Type B pancreatic cell (in vitro differentiated cells): Measurements from ENCODE around the gene NTM. TPM values are rescaled to one million over a fixed set of nuclear protein-coding genes. Genes with fewer than 3 reads are reported as not detected.

Source experiments
- DNase-seq: peaks from one replicate; pipeline ENCODE4 v3.0.0; 2021; ENCODE audit warnings: mixed read lengths; ENCODE audit not compliant: unreplicated experiment; ENCODE audit errors: extremely low spot score
- H3K27ac Mint-ChIP-seq: 2 replicates; pipeline ENCODE4 v1.8.0; 2021; ENCODE audit warnings: mild to moderate bottlenecking, mixed read lengths
- H3K27me3 Mint-ChIP-seq: 2 replicates; pipeline ENCODE4 v1.8.0; 2021; ENCODE audit warnings: mixed read lengths
- H3K36me3 Mint-ChIP-seq: 2 replicates; pipeline ENCODE4 v1.8.0; 2021; ENCODE audit warnings: mixed read lengths
- H3K4me1 Mint-ChIP-seq: one replicate; pipeline ENCODE4 v1.8.0; 2021; ENCODE audit warnings: mixed read lengths; ENCODE audit not compliant: unreplicated experiment
- H3K4me3 Mint-ChIP-seq: 2 replicates; pipeline ENCODE4 v1.8.0; 2021; ENCODE audit warnings: mild to moderate bottlenecking, mixed read lengths
- H3K9me3 Mint-ChIP-seq: 2 replicates; pipeline ENCODE4 v1.8.0; 2021; ENCODE audit warnings: mixed read lengths
- total RNA-seq: library from RNA; stranded (reverse); gene quantifications from 2 replicates; pipeline ENCODE4 v1.2.1, GENCODE V29; 2021; ENCODE audit warnings: low replicate concordance
- TF ChIP-seq, protein P1 (sequence below): fragments of 200-600 bp; sonication (generic); conservative IDR thresholded peaks from 2 replicates; pipeline ENCODE4 v1.5.0; 2021; ENCODE audit warnings: antibody characterized with exemption, mild to moderate bottlenecking

The NTM gene
- total RNA-seq, 1 donor from 2014 or later = 19.2 TPM

DNA sequence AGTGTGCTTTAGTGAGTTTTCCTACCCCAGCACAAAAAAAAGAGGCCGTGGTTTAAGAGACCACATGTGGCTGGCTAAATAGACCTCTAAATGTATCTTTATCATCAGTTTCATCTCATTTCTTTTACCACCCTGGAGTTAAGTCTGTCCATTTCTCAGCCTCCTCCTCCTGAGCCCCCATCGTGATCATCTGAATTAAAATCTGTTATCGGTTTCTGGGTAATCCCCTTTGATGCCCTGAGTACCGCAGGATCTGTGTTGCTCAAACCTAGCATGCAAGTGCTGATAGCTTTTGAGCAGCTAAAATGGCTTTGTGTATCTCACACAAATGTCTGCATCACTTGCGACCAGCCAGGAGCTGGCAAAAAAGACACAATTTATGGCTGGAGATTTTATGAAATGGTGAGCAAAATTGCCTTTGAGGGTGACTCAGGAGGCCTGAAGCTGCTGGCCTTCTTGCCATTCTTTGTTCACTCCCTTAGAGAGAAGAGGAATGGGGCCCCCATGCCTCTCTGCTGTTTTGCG lies 236.5 kb downstream of the NTM start:
- TF ChIP-seq, protein P1, sequence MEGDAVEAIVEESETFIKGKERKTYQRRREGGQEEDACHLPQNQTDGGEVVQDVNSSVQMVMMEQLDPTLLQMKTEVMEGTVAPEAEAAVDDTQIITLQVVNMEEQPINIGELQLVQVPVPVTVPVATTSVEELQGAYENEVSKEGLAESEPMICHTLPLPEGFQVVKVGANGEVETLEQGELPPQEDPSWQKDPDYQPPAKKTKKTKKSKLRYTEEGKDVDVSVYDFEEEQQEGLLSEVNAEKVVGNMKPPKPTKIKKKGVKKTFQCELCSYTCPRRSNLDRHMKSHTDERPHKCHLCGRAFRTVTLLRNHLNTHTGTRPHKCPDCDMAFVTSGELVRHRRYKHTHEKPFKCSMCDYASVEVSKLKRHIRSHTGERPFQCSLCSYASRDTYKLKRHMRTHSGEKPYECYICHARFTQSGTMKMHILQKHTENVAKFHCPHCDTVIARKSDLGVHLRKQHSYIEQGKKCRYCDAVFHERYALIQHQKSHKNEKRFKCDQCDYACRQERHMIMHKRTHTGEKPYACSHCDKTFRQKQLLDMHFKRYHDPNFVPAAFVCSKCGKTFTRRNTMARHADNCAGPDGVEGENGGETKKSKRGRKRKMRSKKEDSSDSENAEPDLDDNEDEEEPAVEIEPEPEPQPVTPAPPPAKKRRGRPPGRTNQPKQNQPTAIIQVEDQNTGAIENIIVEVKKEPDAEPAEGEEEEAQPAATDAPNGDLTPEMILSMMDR = no peak
- Mint-ChIP-seq H3K27me3 (peaks cover 37% of the 10 kb centered on the region), H3K36me3 (no peaks in the 10 kb centered on the region), H3K4me1 (peaks cover 19% of the 10 kb centered on the region), H3K9me3 (no peaks in the 10 kb centered on the region), H3K4me3 (no peak overlapping the region), H3K27ac (no peak overlapping the region)
- DNase-seq = no peak

DNA sequence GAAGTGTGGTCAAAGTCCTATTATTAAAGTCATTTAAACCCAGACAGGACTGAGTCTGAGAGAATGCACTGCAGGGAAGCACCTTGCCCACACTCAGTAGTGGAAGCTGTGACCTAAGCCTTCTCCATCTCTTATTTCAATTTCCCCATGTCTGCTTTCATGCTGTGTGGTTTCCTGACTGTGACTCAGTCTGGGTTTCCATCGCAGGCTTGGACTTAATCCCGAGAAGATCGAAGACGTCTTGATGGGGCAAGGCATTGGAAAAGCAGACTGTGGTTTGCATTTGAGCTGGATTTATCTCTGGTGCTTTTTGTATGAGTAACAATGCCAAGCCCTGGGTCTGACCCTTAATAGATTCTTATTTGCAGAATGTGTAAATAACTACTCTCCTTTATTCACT lies 238.9 kb downstream of the NTM start:
- Mint-ChIP-seq H3K27me3 (peaks cover 41% of the 10 kb centered on the region), H3K4me1 (peaks cover 24% of the 10 kb centered on the region), H3K27ac (no peak overlapping the region), H3K9me3 (no peaks in the 10 kb centered on the region), H3K4me3 (no peak overlapping the region), H3K36me3 (no peaks in the 10 kb centered on the region)
- DNase-seq = no peak
- TF ChIP-seq, protein P1 = no peak

DNA sequence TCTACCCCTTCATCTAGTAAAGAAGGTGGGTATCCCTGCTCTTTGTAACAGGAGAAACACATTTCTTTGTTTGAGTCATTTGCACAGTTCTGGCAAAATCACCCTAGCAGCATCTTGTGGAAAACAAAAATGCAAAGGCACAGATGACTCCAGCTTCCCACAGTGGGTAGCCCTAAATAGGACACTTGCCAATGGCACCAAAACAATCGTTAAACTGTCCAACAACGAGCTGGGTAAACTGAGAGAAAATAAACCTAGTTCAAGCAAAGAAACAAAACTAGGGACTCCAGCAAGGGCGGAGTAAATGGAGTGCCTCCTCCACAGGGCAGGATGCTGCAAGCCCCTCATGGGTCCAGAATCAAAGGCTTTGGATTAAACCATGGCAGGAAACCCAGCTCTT lies 239.5 kb downstream of the NTM start:
- Mint-ChIP-seq H3K4me1 (peaks cover 24% of the 10 kb centered on the region), H3K36me3 (no peaks in the 10 kb centered on the region), H3K27ac (no peak overlapping the region), H3K27me3 (peaks cover 44% of the 10 kb centered on the region), H3K4me3 (no peak overlapping the region), H3K9me3 (no peaks in the 10 kb centered on the region)
- no peak for DNase-seq
- TF ChIP-seq, protein P1 = no peak

DNA sequence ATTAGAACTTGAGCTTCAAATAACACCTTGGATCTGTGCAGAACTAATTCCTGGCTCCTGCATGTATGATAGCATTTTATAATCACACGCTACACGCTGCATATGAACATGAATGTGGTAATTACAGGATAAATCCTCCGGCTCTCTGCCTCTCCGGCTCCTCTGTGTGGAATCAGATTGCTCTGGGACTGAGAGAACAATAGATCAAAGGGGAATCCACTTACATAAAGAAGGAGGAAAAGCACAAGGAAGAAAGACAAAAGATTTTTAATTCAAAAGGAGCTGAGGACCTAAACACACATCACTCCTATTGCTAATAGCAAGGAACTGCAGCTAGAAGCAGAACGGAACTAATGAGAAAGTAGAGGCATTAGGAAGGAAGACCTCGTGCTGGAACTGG lies 240.9 kb downstream of the NTM start:
- Mint-ChIP-seq H3K9me3 (no peaks in the 10 kb centered on the region), H3K4me1 (peaks cover 25% of the 10 kb centered on the region), H3K27ac (no peak overlapping the region), H3K4me3 (no peak overlapping the region), H3K27me3 (peaks cover 48% of the 10 kb centered on the region), H3K36me3 (no peaks in the 10 kb centered on the region)
- no peak for DNase-seq
- TF ChIP-seq, protein P1 = no peak

DNA sequence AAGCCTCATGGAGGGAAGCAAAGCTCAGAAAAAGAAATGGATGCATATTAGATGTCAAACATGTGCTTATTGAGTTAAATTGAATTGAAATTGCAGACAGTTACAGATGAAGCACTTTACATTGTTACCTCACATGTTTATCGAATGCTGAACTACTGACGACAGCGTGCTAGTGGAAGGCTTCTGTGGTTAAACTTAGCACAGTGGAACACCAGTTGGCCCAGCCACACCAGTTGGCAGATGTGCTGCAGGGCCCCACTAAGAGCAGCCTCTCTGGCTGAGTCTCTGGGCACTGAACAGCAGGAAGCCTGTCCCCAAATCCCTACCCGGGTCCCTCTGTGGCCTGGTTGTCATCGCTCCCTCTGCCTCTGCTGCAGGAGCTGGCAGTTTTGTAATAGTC lies 242.1 kb downstream of the NTM start:
- Mint-ChIP-seq H3K36me3 (no peaks in the 10 kb centered on the region), H3K4me1 (peaks cover 37% of the 10 kb centered on the region), H3K27me3 (peaks cover 56% of the 10 kb centered on the region), H3K4me3 (no peak overlapping the region), H3K27ac (no peak overlapping the region), H3K9me3 (no peaks in the 10 kb centered on the region)
- TF ChIP-seq, protein P1 = no peak
- no peak for DNase-seq

DNA sequence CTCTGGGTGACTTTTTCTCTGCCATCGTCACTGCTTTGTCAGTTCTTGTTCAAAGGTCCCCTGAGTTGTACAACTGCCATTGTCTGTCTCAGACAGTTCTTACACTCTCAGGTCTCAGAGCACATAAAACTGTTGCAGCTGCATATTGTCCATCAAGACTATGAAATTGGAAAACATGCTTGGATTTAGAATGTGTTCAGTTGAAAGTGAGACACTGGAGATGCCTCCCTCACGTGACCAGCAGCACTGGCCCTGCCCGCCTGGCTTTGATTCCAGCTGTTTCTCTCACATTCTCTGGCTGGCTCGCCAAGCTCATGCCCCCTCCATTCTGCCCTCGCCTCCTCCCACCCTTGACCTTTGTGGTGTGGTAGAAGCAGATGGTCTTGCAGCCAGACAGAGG lies 244.2 kb downstream of the NTM start:
- TF ChIP-seq, protein P1 = no peak
- Mint-ChIP-seq H3K4me1 (peaks cover 31% of the 10 kb centered on the region), H3K36me3 (no peaks in the 10 kb centered on the region), H3K27me3 (peaks cover 52% of the 10 kb centered on the region), H3K27ac (no peak overlapping the region), H3K4me3 (no peak overlapping the region), H3K9me3 (no peaks in the 10 kb centered on the region)
- DNase-seq = no peak
